Right lung (tissue), 5 donors: Measurements from ENCODE around the gene GPR12. TPM values are rescaled to one million over a fixed set of nuclear protein-coding genes. Genes with fewer than 3 reads are reported as not detected.

Experiments
- DNase-seq, 2 donors: peaks; one replicate each; pipeline ENCODE4 v3.0.0-alpha.2; 2013
- polyA plus RNA-seq, 5 donors: library from polyadenylated mRNA; unstranded; fragments of 120-200 nt; gene quantifications; one replicate each; pipeline versions ENCODE4 v1.2.1 to v1.2.3, GENCODE V29; 2013; ENCODE audit warnings: inconsistent platforms in 1 of 5, low replicate concordance in 1 of 5; ENCODE audit not compliant: insufficient read length in 5 of 5, insufficient read depth in 1 of 5

Gene GPR12
- polyA plus RNA-seq, 5 donors = 0.04 to 0.06 (median 0.04) TPM; not detected in 2

DNA sequence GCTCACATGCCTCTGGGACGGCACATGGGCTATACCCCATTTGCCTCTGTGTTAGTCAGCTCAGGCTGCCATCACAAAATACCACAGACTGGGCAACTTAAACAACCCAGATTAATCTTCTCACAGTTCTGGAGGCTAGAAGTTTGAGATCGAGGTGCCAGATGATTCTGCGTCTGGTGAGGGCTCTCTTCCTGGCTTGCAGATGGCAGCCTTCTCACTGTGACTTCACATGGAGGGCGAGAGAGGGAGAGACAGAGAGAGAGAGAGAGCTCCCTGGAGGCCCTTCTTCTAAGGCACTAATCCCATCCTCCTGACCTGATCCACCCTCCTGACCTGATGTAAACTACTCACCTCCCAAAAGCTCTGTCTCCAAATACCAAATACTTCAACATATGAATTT, 55.0 kb downstream of the GPR12 start:
- DNase-seq = no peak

Other genes starting within 250 kb of the GPR12 start
- 10 to 100 TPM; 17.6 to 24.3 (median 21.7) TPM for gene WASF3, start 203.1 kb downstream of the GPR12 start, polyA plus RNA-seq